HL-60 (cell line): ENCODE results near the gene ITGAV.

ENCODE experiments used
- DNase-seq, 2 experiments: peaks; one replicate each; pipeline ENCODE4 v3.0.0-alpha.2; 2010 to 2020; ENCODE audit warnings: low read depth in 1 of 2, low spot score in 1 of 2
- H3K27ac ChIP-seq: fragments of 250-450 bp; sonication (Bioruptor Pico); replicated peaks from 2 replicates; pipeline ENCODE4 v1.5.1; 2020; ENCODE audit warnings: mild to moderate bottlenecking, moderate library complexity
- H3K27me3 ChIP-seq: fragments of 250-450 bp; sonication (Bioruptor Pico); 2 replicates; pipeline ENCODE4 v1.5.1; 2021; ENCODE audit warnings: mild to moderate bottlenecking, moderate library complexity; ENCODE audit not compliant: insufficient read depth, poor library complexity, severe bottlenecking
- H3K4me3 ChIP-seq: replicated peaks from 2 replicates; pipeline ENCODE4 v1.5.1; 2011; ENCODE audit warnings: mild to moderate bottlenecking, control low read depth, low read length; ENCODE audit not compliant: insufficient read depth
- CTCF ChIP-seq: IDR thresholded peaks from one replicate; pipeline ENCODE4 v1.5.1; 2011; ENCODE audit warnings: low read length, control low read depth, inconsistent platforms; ENCODE audit not compliant: insufficient read depth
- GABPA ChIP-seq: IDR thresholded peaks from 2 replicates; pipeline ENCODE4 v1.6.1; 2012; ENCODE audit warnings: low read depth
- POLR2AphosphoS5 ChIP-seq: IDR thresholded peaks from 2 replicates; pipeline ENCODE4 v1.6.1; 2012; ENCODE audit warnings: low read depth
- SPI1 ChIP-seq: IDR thresholded peaks from 2 replicates; pipeline ENCODE4 v1.6.1; 2012; ENCODE audit warnings: low read depth, mild to moderate bottlenecking, borderline replicate concordance
- TF ChIP-seq, protein P1 (sequence below): IDR thresholded peaks from 2 replicates; pipeline ENCODE4 v1.6.1; 2012; ENCODE audit warnings: low read depth; ENCODE audit not compliant: insufficient replicate concordance

The ITGAV gene

DNA sequence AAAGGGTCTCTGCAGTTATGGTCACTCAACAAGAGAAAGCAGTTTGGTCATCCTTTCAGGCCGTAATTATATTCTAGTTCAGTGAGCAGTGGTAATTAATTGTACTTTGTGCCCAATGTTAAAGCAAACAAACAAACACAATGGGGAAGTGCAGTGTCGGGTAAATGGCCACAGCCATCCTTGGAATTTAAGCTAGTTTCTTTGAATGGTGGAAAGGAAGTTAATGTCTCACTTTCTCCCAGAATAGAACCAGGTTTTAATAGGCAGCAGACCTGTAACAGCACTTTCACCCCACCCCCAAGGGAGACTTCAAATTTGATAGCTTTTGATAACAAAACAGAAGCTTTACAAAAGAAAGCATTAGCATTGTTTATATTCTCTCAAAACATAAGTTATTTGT, 20.0 kb upstream of the ITGAV start:
- TF ChIP-seq POLR2AphosphoS5 (no peak), GABPA (no peak), SPI1 (no peak)
- no peak for DNase-seq
- H3K4me3 ChIP-seq: no peak overlapping the region
- H3K27ac ChIP-seq: no peak overlapping the region
- no peaks in the 10 kb centered on the region for H3K27me3 ChIP-seq

GRCh38 chr2:186570604-186571003, 19.3 kb upstream of the ITGAV start:
- no peak for TF ChIP-seq SPI1
- TF ChIP-seq GABPA: no peak
- TF ChIP-seq POLR2AphosphoS5: no peak
- TF ChIP-seq, protein P1, sequence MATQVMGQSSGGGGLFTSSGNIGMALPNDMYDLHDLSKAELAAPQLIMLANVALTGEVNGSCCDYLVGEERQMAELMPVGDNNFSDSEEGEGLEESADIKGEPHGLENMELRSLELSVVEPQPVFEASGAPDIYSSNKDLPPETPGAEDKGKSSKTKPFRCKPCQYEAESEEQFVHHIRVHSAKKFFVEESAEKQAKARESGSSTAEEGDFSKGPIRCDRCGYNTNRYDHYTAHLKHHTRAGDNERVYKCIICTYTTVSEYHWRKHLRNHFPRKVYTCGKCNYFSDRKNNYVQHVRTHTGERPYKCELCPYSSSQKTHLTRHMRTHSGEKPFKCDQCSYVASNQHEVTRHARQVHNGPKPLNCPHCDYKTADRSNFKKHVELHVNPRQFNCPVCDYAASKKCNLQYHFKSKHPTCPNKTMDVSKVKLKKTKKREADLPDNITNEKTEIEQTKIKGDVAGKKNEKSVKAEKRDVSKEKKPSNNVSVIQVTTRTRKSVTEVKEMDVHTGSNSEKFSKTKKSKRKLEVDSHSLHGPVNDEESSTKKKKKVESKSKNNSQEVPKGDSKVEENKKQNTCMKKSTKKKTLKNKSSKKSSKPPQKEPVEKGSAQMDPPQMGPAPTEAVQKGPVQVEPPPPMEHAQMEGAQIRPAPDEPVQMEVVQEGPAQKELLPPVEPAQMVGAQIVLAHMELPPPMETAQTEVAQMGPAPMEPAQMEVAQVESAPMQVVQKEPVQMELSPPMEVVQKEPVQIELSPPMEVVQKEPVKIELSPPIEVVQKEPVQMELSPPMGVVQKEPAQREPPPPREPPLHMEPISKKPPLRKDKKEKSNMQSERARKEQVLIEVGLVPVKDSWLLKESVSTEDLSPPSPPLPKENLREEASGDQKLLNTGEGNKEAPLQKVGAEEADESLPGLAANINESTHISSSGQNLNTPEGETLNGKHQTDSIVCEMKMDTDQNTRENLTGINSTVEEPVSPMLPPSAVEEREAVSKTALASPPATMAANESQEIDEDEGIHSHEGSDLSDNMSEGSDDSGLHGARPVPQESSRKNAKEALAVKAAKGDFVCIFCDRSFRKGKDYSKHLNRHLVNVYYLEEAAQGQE: no peak
- no peak for TF ChIP-seq CTCF
- DNase-seq: no peak
- Histone ChIP-seq H3K4me3 (no peak overlapping the region), H3K27ac (no peak overlapping the region), H3K27me3 (no peaks in the 10 kb centered on the region)

DNA sequence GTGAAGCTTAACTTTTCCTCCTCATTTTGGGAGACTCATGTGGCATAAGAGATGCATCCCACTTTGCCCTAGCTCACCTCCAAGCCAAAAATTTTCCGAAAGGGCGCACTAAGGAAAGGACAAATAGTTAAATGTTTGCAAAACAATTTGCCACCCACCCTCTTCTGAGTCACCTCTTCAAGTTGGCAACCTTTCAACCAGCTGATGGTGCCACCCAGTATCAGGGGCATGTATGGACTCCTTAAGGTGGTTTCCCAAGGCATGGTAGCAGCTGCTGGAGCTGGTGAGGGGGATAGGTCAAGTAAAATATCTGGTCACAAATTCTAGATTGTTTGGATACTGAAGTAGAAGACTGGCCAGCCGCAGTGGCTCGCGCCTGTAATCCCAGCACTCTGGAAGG, 17.2 kb upstream of the ITGAV start:
- no peak for TF ChIP-seq GABPA
- no peak for TF ChIP-seq SPI1
- no peak for TF ChIP-seq POLR2AphosphoS5
- TF ChIP-seq CTCF: no peak
- TF ChIP-seq, protein P1: no peak
- H3K27ac ChIP-seq: no peak overlapping the region
- H3K4me3 ChIP-seq: no peak overlapping the region
- H3K27me3 ChIP-seq: no peaks in the 10 kb centered on the region
- no peak for DNase-seq

DNA sequence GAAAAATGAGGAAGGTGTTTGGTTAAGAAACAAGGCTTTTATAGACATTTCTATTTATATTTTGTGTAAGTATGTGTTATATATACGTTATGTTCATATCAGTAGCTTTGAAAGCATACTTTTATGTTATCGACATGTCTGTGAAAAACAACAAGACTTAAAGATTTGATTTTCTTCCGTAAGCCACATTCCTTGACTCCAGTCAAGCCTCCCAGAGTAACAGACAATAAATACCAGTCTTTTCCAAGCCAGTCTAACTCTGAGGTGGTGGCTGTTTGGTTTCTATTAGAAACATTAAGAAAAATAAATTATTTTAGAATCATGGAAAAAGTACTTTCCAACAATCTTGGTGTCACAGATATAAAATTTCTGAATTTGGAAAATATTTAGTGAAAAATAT, 16.3 kb upstream of the ITGAV start:
- Histone ChIP-seq H3K27me3 (no peaks in the 10 kb centered on the region), H3K4me3 (no peak overlapping the region), H3K27ac (no peak overlapping the region)
- no peak for DNase-seq
- TF ChIP-seq, protein P1: no peak
- TF ChIP-seq SPI1: no peak
- no peak for TF ChIP-seq GABPA
- no peak for TF ChIP-seq CTCF
